HAP-1 (cell line): Measurements from ENCODE around the gene OR2F1.

Experiments used
- DNase-seq, 2 experiments: peaks; one replicate each; pipeline ENCODE4 v3.0.0-alpha.2; 2016 to 2020; ENCODE audit warnings: low spot score in 2 of 2
- H3K27me3 ChIP-seq: fragments of 250-450 bp; sonication (Bioruptor Pico); 2 replicates; pipeline ENCODE4 v1.5.1; 2020; ENCODE audit warnings: low read depth, mild to moderate bottlenecking, moderate library complexity
- H3K36me3 ChIP-seq: fragments of 250-450 bp; sonication (Bioruptor Pico); replicated peaks from 2 replicates; pipeline ENCODE4 v1.5.1; 2020; ENCODE audit warnings: mild to moderate bottlenecking
- H3K4me1 ChIP-seq: fragments of 250-450 bp; sonication (Bioruptor Pico); 2 replicates; pipeline ENCODE4 v1.5.1; 2020; ENCODE audit warnings: mild to moderate bottlenecking
- H3K4me3 ChIP-seq: fragments of 250-450 bp; sonication (Bioruptor Pico); 2 replicates; pipeline ENCODE4 v1.5.1; 2020; ENCODE audit warnings: mild to moderate bottlenecking, moderate library complexity
- H3K9me3 ChIP-seq: fragments of 250-450 bp; sonication (Bioruptor Pico); 2 replicates; pipeline ENCODE4 v1.5.1; 2020; ENCODE audit warnings: mild to moderate bottlenecking, moderate library complexity
- in situ Hi-C: fragments of 300-500 bp; cut with MboI; formaldehyde crosslinking; loops from 3 replicates; pipeline ENCODE4 v1.14.3; 2020; ENCODE audit warnings: low sequenced_read_pairs, inconsistent platforms, mixed read lengths

OR2F1 gene

DNA sequence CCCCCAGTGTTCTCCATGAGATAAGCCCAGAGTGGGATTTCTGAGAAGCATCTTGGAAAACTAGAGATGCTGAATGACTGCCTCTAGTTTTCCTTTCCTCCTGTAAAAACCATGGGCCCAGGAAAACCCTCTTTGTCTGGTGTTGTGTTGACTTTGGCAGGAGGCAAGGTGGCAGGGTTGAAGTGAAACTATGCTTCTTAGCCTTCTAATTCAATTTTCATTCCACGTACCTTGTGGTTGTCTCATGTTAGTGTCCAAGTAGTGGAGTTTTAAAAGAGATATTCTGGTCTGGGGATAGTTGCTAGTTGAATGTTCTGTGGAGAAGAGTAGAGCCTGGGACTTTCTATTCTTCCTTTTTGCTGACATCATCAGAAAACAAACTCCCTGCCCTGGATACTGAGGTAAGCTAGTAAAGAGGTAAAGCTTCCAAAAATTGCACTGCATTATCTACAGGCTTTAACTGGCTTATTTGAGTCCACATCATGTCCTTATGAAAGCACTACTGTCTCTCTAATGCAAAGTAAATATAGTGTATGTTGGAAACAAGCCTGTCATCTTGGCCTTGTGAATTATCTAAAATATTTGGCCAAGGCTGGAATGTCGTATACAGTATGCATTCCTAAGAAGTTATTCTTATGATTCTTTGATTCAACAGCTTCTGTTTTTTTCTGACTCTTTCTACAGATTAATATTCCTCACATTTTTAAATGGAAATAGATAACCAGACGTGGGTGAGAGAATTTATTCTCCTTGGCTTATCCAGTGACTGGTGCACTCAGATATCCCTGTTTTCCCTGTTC is 19.9 kb upstream of the OR2F1 start, which contains the start of gene OR2F2:
Gene OR2F2, plus strand, starts transcription at position 708 of the 800 bp plus-strand sequence. Its CDS starts 0 bp downstream, at position 708.
- H3K4me1 ChIP-seq, result no peaks in the 10 kb centered on the region
- no peak within 1 kb of the TSS for H3K4me3 ChIP-seq
- DNase-seq, result no peak
- no peaks in the 10 kb centered on the region for H3K27me3 ChIP-seq
- H3K36me3 ChIP-seq, result no peaks in the 10 kb centered on the region
- no peaks in the 10 kb centered on the region for H3K9me3 ChIP-seq
- in situ Hi-C loops, result no loop called here

DNA sequence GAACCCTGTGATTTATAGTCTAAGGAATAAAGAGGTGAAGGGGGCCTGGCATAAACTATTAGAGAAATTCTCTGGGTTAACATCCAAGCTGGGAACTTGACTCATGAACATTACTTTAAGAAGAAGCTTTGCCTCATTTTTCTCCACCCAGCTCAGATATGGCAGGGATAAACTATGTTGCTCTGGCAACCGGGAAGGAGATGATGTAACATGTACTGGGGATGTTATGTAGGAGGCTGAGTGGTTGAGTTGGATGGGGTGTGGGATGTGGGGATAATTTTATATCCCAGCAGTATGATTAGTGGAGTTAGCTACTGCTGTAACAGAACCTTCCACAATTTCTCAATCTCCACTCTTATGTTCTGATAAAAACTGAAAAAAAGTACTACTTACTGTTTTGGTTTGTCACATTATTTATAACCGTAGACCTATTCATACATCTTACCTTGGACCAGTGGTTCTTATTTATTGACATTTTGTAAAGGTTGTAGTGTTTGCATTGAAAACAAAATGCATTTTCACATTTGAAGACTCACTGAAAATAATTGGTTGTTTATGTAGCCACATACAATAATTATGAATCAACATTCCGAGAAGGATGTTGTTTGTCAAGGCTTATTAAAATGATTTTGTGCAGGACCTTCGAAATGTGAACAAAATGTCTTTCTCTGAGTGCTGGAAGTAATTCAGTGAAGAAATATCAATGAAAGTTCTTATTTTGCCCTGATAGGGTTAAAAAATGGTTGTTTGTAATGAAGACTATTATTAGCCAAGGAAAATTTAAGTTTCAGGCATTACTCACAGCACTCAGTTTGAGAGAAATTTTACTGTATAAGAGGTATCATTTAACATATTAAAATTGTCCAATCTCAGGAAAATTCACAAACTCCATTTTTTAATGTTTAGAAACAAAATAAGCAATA is 18.3 kb upstream of the OR2F1 start:
- H3K9me3 ChIP-seq, result no peaks in the 10 kb centered on the region
- no peaks in the 10 kb centered on the region for H3K36me3 ChIP-seq
- no peaks in the 10 kb centered on the region for H3K4me1 ChIP-seq
- no peak overlapping the region for H3K4me3 ChIP-seq
- in situ Hi-C loops, result no loop called here
- no peaks in the 10 kb centered on the region for H3K27me3 ChIP-seq
- no peak for DNase-seq

DNA sequence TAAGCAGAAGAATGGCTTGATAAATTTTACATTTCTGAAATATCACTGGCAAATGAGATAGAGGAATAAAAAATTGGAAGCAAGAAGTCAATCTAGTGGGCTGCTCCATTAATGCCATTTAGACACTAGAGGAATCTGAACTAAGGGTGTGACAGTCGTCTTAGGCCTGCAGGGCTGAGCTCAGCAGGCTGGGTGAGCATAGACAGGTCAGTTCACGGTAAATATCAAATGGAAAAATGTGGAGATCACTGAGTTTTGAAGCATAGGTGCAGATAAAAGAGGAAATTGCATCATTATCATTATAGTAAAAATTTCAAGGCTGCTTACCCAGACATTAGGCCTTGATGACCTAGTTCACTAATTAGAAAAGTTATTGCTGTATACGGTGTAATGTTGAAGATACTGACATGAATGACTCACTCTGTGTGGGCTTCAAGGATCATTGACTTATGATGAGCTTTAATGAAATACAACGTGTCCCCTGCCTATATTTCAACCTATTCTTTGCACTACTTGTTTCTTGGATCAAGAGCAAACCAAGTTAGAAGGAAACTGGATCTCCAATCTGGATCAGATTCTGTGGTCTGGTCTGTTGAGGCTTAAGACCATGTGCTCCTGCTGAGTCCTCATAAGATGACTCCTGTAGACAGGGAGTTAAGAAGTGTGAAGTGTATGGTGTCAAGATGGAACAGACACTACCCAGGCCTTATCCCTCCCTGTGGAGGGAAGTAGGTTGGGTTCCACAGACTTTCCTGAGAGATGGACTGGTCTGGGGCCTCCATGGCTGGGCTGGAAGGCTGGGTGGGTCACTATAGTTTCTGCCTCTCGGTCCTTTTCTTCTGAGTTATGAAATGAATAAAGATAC is 16.0 kb upstream of the OR2F1 start:
- H3K4me1 ChIP-seq, result no peaks in the 10 kb centered on the region
- no peaks in the 10 kb centered on the region for H3K27me3 ChIP-seq
- DNase-seq, result no peak
- in situ Hi-C loops, result no loop called here
- no peaks in the 10 kb centered on the region for H3K36me3 ChIP-seq
- no peaks in the 10 kb centered on the region for H3K9me3 ChIP-seq
- H3K4me3 ChIP-seq, result no peak overlapping the region

DNA sequence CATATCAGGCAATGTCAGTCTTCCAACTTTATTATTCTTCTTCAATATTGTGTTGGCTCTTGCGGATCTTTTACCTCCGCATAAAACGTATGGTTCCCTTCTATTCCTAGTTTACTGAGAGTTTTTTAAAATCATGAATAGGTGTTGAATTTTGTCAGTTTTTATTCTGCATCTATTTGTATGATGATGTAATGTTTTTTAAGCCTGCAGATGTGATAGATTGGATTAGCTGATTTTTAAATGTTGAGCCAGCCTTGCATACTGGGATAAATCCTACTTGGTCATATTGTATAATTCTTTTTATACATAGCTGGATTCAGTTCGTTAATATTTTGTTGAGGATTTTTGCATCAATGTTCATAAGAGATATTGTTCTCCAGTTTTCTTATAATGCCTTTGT is 9.2 kb upstream of the OR2F1 start:
- no peaks in the 10 kb centered on the region for H3K27me3 ChIP-seq
- no peak overlapping the region for H3K4me3 ChIP-seq
- no peak for DNase-seq
- in situ Hi-C loops, result no loop called here
- H3K4me1 ChIP-seq, result no peaks in the 10 kb centered on the region
- no peaks in the 10 kb centered on the region for H3K36me3 ChIP-seq
- H3K9me3 ChIP-seq, result no peaks in the 10 kb centered on the region

DNA sequence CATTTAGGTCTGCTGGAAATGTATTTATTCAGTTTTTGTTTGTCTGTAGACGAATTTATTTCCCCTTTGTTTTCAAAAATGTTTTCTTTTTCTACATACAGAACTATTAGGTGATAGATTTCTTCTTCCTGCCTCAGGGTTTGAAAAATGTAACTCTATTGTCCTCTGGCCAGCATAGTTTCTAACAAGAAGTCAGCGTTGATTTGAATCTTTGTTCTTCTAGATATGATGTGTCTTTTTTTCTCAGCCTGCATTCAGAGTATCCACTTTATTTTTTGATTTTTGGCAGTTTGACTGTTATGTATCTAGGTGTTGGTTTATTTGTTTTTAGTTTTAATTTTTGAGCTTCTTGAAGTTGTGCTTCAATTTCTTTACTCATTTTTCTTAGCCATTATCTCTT is 7.5 kb upstream of the OR2F1 start:
- Histone ChIP-seq H3K4me3 (no peak overlapping the region), H3K4me1 (no peaks in the 10 kb centered on the region), H3K9me3 (no peaks in the 10 kb centered on the region), H3K36me3 (no peaks in the 10 kb centered on the region), H3K27me3 (no peaks in the 10 kb centered on the region)
- DNase-seq, result no peak
- in situ Hi-C loops, result no loop called here

DNA sequence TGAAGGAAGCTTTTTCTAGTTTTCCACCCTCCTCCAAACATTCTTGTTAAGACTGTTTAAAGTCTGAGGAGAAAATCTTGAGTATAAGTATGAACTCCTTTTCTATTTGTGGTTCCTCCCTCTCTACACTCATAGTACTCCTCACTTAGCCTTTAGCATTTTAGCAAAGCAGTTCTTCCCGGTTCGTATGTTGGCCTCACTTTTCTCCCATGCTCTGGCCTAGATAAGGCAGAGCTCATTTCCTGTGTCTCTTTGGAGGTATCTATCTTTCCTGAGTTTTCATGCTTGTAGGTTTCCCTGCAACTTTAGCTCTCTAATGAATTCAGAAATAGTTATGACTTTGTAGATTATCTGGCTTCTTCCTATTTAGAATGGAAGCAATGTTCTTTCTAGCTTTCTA is 5.9 kb upstream of the OR2F1 start:
- Histone ChIP-seq H3K36me3 (no peaks in the 10 kb centered on the region), H3K4me1 (no peaks in the 10 kb centered on the region), H3K4me3 (no peak overlapping the region), H3K27me3 (no peaks in the 10 kb centered on the region), H3K9me3 (no peaks in the 10 kb centered on the region)
- in situ Hi-C loops, result no loop called here
- no peak for DNase-seq

DNA sequence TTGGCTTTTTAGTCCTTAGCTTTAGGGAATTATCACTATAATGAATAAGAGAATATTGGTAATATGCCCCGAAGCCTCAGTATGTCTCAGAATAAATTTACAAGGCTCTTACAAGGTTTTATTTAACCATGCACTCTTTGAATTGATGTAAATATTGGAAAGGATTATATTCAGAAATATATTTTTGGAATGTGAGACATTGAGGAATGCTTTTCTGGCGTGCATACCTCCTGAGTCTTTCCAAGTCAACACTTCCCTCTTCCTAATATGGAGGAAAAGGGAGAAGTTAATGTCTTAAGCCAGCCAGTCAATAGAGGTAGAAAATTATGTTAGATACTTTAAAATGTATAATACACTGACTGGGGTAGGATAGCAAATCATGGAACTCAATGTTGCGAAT is 1.2 kb upstream of the OR2F1 start:
- DNase-seq, result no peak
- in situ Hi-C loops, result no loop called here
- H3K4me3 ChIP-seq, result no peak overlapping the region

DNA sequence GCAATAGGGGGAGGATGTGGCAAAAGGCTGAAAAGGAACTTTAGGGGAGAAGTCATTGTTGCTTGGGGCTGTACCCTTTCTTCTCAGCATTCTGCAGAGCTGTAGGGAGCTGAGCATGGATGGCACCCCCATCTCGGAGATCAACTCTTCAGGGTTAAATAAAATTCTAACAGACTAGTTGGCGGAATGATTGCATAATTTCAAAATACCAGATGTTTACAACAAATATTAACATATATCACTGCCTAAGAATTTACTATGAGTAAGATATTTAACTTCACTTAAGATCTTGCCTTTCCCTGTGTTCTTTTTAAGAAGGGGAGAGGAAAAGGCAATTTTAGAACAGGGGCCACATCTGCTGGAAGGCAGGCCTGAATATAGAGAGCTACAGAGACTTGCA is 509 bp upstream of the OR2F1 start:
- no peak overlapping the region for H3K4me3 ChIP-seq
- H3K9me3 ChIP-seq, result no peaks in the 10 kb centered on the region
- peaks cover 9% of the 10 kb centered on the region for H3K4me1 ChIP-seq
- in situ Hi-C loops, result no loop called here
- no peak for DNase-seq
- no peaks in the 10 kb centered on the region for H3K36me3 ChIP-seq
- no peaks in the 10 kb centered on the region for H3K27me3 ChIP-seq

More for the DNA sequence above, 1.2 kb upstream of the OR2F1 start:
- H3K4me1 ChIP-seq, result peaks cover 6% of the 10 kb centered on the region
- H3K36me3 ChIP-seq, result no peaks in the 10 kb centered on the region
- no peaks in the 10 kb centered on the region for H3K27me3 ChIP-seq
- H3K9me3 ChIP-seq, result no peaks in the 10 kb centered on the region

DNA sequence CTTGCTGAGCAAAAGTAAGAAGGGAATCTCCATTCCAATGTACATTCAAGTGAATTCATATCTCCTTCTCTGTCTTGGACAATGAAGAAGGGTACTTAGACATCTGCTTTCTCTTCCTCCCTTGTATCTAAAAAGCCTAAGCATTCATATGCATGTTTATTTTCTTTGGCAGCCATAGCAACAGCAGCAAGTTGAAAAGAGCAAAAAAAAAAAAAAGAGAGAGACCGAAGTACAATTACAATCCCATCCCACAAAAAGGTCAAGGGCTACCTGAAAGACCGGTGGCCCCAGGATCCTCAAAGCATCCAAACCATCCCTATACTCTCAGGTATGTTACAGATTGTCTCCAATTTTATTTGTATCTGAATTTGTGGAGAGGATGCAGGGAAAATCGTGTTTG is 4.1 kb downstream of the OR2F1 start:
- H3K27me3 ChIP-seq, result no peaks in the 10 kb centered on the region
- H3K4me3 ChIP-seq, result no peak overlapping the region
- H3K36me3 ChIP-seq, result no peaks in the 10 kb centered on the region
- H3K9me3 ChIP-seq, result no peaks in the 10 kb centered on the region
- peaks cover 9% of the 10 kb centered on the region for H3K4me1 ChIP-seq
- in situ Hi-C loops, result no loop called here
- peak in 1 of 2 experiments; percentile 68 for DNase-seq

DNA sequence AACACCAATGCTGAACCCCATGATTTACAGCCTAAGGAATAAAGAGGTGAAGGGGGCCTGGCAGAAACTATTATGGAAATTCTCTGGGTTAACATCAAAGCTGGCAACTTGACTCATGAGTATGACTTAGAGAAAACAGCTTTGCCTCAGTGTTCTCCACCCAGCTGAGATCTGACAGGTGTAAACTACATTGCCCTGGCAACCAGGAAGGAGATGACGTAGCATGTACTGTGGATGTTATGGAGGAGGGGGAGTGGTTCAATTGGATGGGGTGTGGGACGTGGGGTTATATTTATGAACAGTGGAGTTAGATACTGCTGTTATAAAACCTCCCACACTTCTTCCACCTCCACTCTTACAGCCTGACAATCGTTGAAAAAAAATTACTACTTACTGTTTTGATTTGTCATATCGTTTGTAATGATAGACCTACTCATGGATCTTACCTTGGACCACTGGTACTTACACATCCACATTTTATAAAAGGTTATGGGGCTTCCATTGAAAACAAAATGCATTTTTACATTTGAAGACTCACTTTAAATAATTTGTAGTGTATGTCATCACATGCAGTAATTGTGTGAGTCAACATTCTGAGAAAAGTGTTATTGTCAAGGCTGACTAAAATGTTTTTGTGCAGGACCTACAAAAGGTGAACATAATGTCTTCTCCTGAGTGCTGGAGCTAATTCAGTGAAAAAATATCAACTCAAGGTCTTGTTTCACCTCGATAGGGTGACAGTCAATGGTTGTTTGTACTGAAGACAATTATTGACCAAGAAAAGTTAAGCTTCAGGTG is 6.4 kb downstream of the OR2F1 start:
- no peak for DNase-seq
- in situ Hi-C loops, result no loop called here
- H3K4me1 ChIP-seq, result peaks cover 9% of the 10 kb centered on the region

DNA sequence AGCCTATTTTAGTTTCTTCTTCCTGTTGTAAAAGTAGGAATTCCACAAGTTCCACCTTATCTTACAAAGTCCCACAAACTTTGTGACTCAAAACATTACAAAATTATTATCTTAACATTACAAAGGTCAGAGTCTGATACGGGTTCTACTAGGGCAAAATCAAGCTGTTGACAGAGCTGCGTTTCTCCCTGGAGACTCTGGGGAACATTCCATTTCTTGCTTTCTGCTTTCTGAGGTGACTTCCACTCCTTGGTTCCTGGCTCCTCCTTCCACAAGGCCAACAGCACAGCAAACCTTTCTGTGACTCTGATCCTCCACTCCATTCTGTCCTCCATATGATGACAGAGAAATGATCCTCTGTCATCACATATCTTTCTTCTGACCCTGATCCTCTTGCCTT is 10.6 kb downstream of the OR2F1 start:
- Histone ChIP-seq H3K36me3 (no peaks in the 10 kb centered on the region), H3K4me3 (no peak overlapping the region), H3K4me1 (no peaks in the 10 kb centered on the region), H3K27me3 (no peaks in the 10 kb centered on the region), H3K9me3 (no peaks in the 10 kb centered on the region)
- in situ Hi-C loops, result no loop called here
- no peak for DNase-seq

More for the DNA sequence above, 6.4 kb downstream of the OR2F1 start:
- H3K27me3 ChIP-seq, result no peaks in the 10 kb centered on the region
- H3K9me3 ChIP-seq, result no peaks in the 10 kb centered on the region
- H3K4me3 ChIP-seq, result no peak overlapping the region
- H3K36me3 ChIP-seq, result no peaks in the 10 kb centered on the region

DNA sequence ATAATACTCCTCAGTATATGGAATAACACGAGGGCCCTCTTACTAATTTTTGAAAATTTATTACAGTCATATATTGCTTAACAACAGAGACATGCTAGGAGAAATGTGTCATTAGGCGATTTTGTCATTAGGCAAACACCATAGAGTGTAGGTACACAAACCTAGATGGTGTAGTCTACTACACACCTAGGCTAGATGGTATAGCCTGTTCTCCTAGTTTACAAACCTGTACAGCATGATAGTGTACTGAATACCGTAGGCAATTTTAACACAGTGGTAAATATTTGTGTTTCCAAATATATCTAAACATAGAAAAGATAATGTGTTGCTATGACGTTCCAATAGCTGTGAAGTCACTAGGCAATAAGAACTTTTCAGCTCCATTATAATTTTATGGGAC is 12.8 kb downstream of the OR2F1 start:
- no peak for DNase-seq
- in situ Hi-C loops, result no loop called here
- Histone ChIP-seq H3K4me1 (no peaks in the 10 kb centered on the region), H3K27me3 (no peaks in the 10 kb centered on the region), H3K9me3 (no peaks in the 10 kb centered on the region), H3K4me3 (no peak overlapping the region), H3K36me3 (no peaks in the 10 kb centered on the region)

DNA sequence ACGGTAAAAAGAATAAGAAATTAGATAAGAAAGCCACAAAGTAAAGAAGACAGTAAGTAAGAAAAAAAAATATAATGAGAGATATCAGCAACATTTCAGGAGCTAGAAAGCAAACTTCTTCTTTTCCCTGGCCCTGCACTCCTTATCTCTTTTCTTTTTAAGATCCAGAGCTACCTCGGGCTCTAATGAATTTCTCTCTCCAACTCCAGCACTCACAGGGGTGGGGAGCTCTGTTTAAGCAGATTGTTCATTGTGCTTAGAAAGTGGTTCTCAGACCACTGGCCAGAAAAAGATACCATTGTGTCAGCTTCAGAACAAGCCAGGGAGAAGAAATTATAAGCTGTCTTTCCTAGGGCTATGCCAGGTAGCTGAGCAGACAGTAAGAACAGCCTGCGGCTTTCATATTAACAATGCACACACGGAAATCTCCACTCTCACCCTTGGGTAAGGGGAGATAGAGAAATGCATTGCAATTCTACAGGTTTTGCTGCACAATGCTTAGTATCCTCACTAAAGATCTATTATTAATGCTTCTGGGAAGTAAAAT is 19.3 kb downstream of the OR2F1 start:
- no peaks in the 10 kb centered on the region for H3K4me1 ChIP-seq
- no peak for DNase-seq
- no peaks in the 10 kb centered on the region for H3K36me3 ChIP-seq
- in situ Hi-C loops, result no loop called here
- no peaks in the 10 kb centered on the region for H3K27me3 ChIP-seq
- no peak overlapping the region for H3K4me3 ChIP-seq
- no peaks in the 10 kb centered on the region for H3K9me3 ChIP-seq
